HEK293 (cell line): ENCODE results near the gene MMP25.
"Not testable (repeated sequence)": the region's sequence is repeated elsewhere in the genome, so short reads cannot be mapped to it uniquely, and the experiment has no call there.

Experiments
- CTCF ChIA-PET: fragments of 350-600 bp; formaldehyde crosslinking; extraction: SDS; loops from one replicate; lab custom pipeline; 2021; ENCODE audit warnings: antibody characterized with exemption; lab: Yijun Ruan, JAX
- POLR2A ChIA-PET: fragments of 300-600 bp; formaldehyde crosslinking; extraction: SDS; loops from one replicate; lab custom pipeline; 2020; ENCODE audit warnings: antibody characterized with exemption, inconsistent platforms; lab: Yijun Ruan, JAX
- H3K27ac ChIP-seq: fragments of 200-500 bp; sonication (Bioruptor generic); 2 replicates; pipeline ENCODE4 v1.5.1; 2014; ENCODE audit warnings: low read depth, low read length, control low read depth, inconsistent platforms; ENCODE audit errors: extremely low read depth
- H3K36me3 ChIP-seq, 2 experiments: fragments of 200-500 bp in 1 of 2; sonication (Bioruptor generic) in 1 of 2; 1 replicate in 1 of 2; 2 replicates in 1 of 2; pipeline ENCODE4 v1.5.1; 2014 to 2017; ENCODE audit warnings: inconsistent platforms in 2 of 2, low read length in 2 of 2; ENCODE audit not compliant: control insufficient read depth in 2 of 2, insufficient read depth in 1 of 2
- H3K4me1 ChIP-seq: fragments of 200-500 bp; sonication (Bioruptor generic); 2 replicates; pipeline ENCODE4 v1.5.1; 2014; ENCODE audit warnings: mild to moderate bottlenecking, low read length, inconsistent platforms; ENCODE audit not compliant: control insufficient read depth, insufficient read depth
- H3K4me3 ChIP-seq: 2 replicates; pipeline ENCODE4 v1.5.1; 2011; ENCODE audit warnings: low read depth, mild to moderate bottlenecking, control low read depth, low read length, moderate library complexity
- H3K9me3 ChIP-seq: fragments of 200-500 bp; sonication (Bioruptor generic); 2 replicates; pipeline ENCODE4 v1.5.1; 2014; ENCODE audit warnings: low read depth, low read length, inconsistent platforms; ENCODE audit not compliant: control insufficient read depth, insufficient read depth
- EGR2 ChIP-seq: fragments of 450-650 bp; formaldehyde crosslinking; IDR thresholded peaks from 2 replicates; pipeline ENCODE4 v1.5.1; 2016; ENCODE audit warnings: low read depth, missing biosample characterization, missing genetic modification characterization
- KLF1 ChIP-seq: fragments of 450-650 bp; formaldehyde crosslinking; IDR thresholded peaks from 2 replicates; pipeline ENCODE4 v1.5.1; 2016; ENCODE audit warnings: missing biosample characterization, missing genetic modification characterization
- KLF9 ChIP-seq: fragments of 450-650 bp; formaldehyde crosslinking; IDR thresholded peaks from 2 replicates; pipeline ENCODE4 v1.5.1; 2016; ENCODE audit warnings: missing biosample characterization, missing genetic modification characterization, low read depth
- MZF1 ChIP-seq: fragments of 450-650 bp; formaldehyde crosslinking; IDR thresholded peaks from 2 replicates; pipeline ENCODE4 v1.5.1; 2017; ENCODE audit warnings: missing biosample characterization, missing genetic modification characterization, borderline replicate concordance
- OVOL3 ChIP-seq: fragments of 450-650 bp; formaldehyde crosslinking; IDR thresholded peaks from 2 replicates; pipeline ENCODE4 v1.5.1; 2016; ENCODE audit warnings: missing biosample characterization, missing genetic modification characterization
- PATZ1 ChIP-seq: fragments of 450-650 bp; formaldehyde crosslinking; IDR thresholded peaks from 2 replicates; pipeline ENCODE4 v1.5.1; 2016; ENCODE audit warnings: missing biosample characterization, missing genetic modification characterization
- REPIN1 ChIP-seq: fragments of 450-650 bp; formaldehyde crosslinking; IDR thresholded peaks from 2 replicates; pipeline ENCODE4 v1.5.1; 2017; ENCODE audit warnings: missing biosample characterization, missing genetic modification characterization, low read depth
- SCRT2 ChIP-seq: fragments of 450-650 bp; formaldehyde crosslinking; IDR thresholded peaks from 2 replicates; pipeline ENCODE4 v1.5.1; 2016; ENCODE audit warnings: missing biosample characterization, missing genetic modification characterization
- ZIC2 ChIP-seq: fragments of 450-650 bp; formaldehyde crosslinking; IDR thresholded peaks from 2 replicates; pipeline ENCODE4 v1.5.1; 2016; ENCODE audit warnings: missing biosample characterization, missing genetic modification characterization
- ZNF157 ChIP-seq: fragments of 450-650 bp; formaldehyde crosslinking; IDR thresholded peaks from 2 replicates; pipeline ENCODE4 v1.5.1; 2016; ENCODE audit warnings: missing biosample characterization, missing genetic modification characterization
- ZNF175 ChIP-seq: fragments of 450-650 bp; formaldehyde crosslinking; IDR thresholded peaks from 2 replicates; pipeline ENCODE4 v1.5.1; 2016; ENCODE audit warnings: missing biosample characterization, missing genetic modification characterization
- ZNF391 ChIP-seq: fragments of 450-650 bp; formaldehyde crosslinking; IDR thresholded peaks from 2 replicates; pipeline ENCODE4 v1.5.1; 2016; ENCODE audit warnings: low read depth, missing biosample characterization, missing genetic modification characterization, borderline replicate concordance
- ZNF416 ChIP-seq: fragments of 450-650 bp; formaldehyde crosslinking; IDR thresholded peaks from 2 replicates; pipeline ENCODE4 v1.5.1; 2016; ENCODE audit warnings: missing biosample characterization, missing genetic modification characterization
- ZNF518A ChIP-seq: fragments of 450-650 bp; formaldehyde crosslinking; conservative IDR thresholded peaks from 2 replicates; pipeline ENCODE4 v1.5.1; 2016; ENCODE audit warnings: low read depth, missing biosample characterization, missing genetic modification characterization
- ZNF571 ChIP-seq: fragments of 450-650 bp; formaldehyde crosslinking; IDR thresholded peaks from 2 replicates; pipeline ENCODE4 v1.5.0; 2017; ENCODE audit warnings: missing biosample characterization, missing genetic modification characterization
- ZNF621 ChIP-seq: fragments of 450-650 bp; formaldehyde crosslinking; IDR thresholded peaks from 2 replicates; pipeline ENCODE4 v1.5.1; 2017; ENCODE audit warnings: missing biosample characterization, missing genetic modification characterization
- ZNF660 ChIP-seq: fragments of 450-650 bp; IDR thresholded peaks from 2 replicates; pipeline ENCODE4 v1.5.1; 2018; ENCODE audit warnings: missing biosample characterization, mild to moderate bottlenecking, missing genetic modification characterization

The MMP25 gene

GRCh38 chr16:3070608-3071111 lies 24.3 kb downstream of the MMP25 start:
- H3K4me1 ChIP-seq, result no peaks in the 10 kb centered on the region
- no peak overlapping the region for H3K4me3 ChIP-seq
- no peaks in the 10 kb centered on the region for H3K9me3 ChIP-seq
- H3K27ac ChIP-seq, result no peak overlapping the region
- ChIA-PET CTCF (interaction anchor here (0.9 to 1.3 kb wide), 3 partner anchors 11 to 31 kb away, joined by 3 to 5 read pairs (median 3); no protein-coding TSS in a partner anchor), POLR2A (no interaction called here)
- H3K36me3 ChIP-seq, result no peaks in the 10 kb centered on the region
- TF ChIP-seq ZIC2 (tag by site-specific recombination) (0 out of 2 replicates have a peak, but pooled peaks have one; percentile 16), ZNF175 (tag by site-specific recombination) (no peak)

GRCh38 chr16:3071655-3072054 lies 25.3 kb downstream of the MMP25 start:
- POLR2A ChIA-PET, result no interaction called here
- no peaks in the 10 kb centered on the region for H3K4me1 ChIP-seq

GRCh38 chr16:3072148-3072547 lies 25.8 kb downstream of the MMP25 start:
- not testable (repeated sequence) for H3K27ac ChIP-seq, H3K4me1 ChIP-seq
- TF ChIP-seq KLF1 (tag by site-specific recombination), result peak; percentile 53; the same call in 1 of the 2 replicates
- TF ChIP-seq, all 188 proteins: peak for 1; not testable (repeated sequence) for 187
- POLR2A ChIA-PET, H3K4me3 ChIP-seq, H3K9me3 ChIP-seq, H3K36me3 ChIP-seq: not testable (repeated sequence)
- CTCF ChIA-PET, result interaction anchor here (0.9 kb wide), 1 partner anchor 20 kb away, joined by 3 read pairs; no protein-coding TSS in a partner anchor

More at GRCh38 chr16:3071655-3072054, 25.3 kb downstream of the MMP25 start:
- Histone ChIP-seq H3K4me3 (no peak overlapping the region), H3K36me3 (no peaks in the 10 kb centered on the region), H3K27ac (no peak overlapping the region), H3K9me3 (no peaks in the 10 kb centered on the region)
- no peak for TF ChIP-seq ZNF416 (tag by site-specific recombination)
- no peak for TF ChIP-seq ZNF518A
- TF ChIP-seq ZNF391, result no peak
- no peak for TF ChIP-seq EGR2
- TF ChIP-seq KLF9 (tag by site-specific recombination), result no peak
- CTCF ChIA-PET, result interaction anchor here (0.9 to 1.1 kb wide), 2 partner anchors 16 to 19 kb away, joined by 3 read pairs; no protein-coding TSS in a partner anchor

GRCh38 chr16:3072576-3073263 lies 26.4 kb downstream of the MMP25 start:
- H3K4me1 ChIP-seq, result not testable (repeated sequence)

GRCh38 chr16:3073448-3073847 lies 27.1 kb downstream of the MMP25 start:
- Histone ChIP-seq H3K4me1 (no peaks in the 10 kb centered on the region), H3K27ac (no peak overlapping the region), H3K9me3 (no peaks in the 10 kb centered on the region), H3K4me3 (no peak overlapping the region), H3K36me3 (no peaks in the 10 kb centered on the region)
- POLR2A ChIA-PET, result no interaction called here
- CTCF ChIA-PET, result no interaction called here
- TF ChIP-seq REPIN1 (tag by site-specific recombination) (no peak), ZNF157 (tag by site-specific recombination) (no peak), MZF1 (tag by site-specific recombination) (no peak), SCRT2 (tag by site-specific recombination) (no peak), ZNF660 (no peak), ZNF571 (tag by site-specific recombination) (no peak), ZNF621 (no peak), OVOL3 (tag by site-specific recombination) (no peak), PATZ1 (tag by site-specific recombination) (no peak), KLF1 (tag by site-specific recombination) (no peak)

More at GRCh38 chr16:3072576-3073263, 26.4 kb downstream of the MMP25 start:
- POLR2A ChIA-PET, H3K9me3 ChIP-seq, CTCF ChIA-PET, H3K27ac ChIP-seq, H3K4me3 ChIP-seq, H3K36me3 ChIP-seq: not testable (repeated sequence)
